Activated CD8-positive, alpha-beta T cell treated with anti-CD3 and anti-CD28 coated beads for 36 hours (primary cell): ENCODE data around the gene CC2D2A. TPM values are rescaled to one million over a fixed set of nuclear protein-coding genes. Genes with fewer than 3 reads are reported as not detected.
"Not testable (repeated sequence)": the region's sequence is repeated elsewhere in the genome, so short reads cannot be mapped to it uniquely, and the experiment has no call there.

Source experiments
- ATAC-seq: fragments of 200-7000 bp; cut with Tn5 transposase; one replicate; pipeline ENCODE4 v1.10.0; 2021; ENCODE audit warnings: mild to moderate bottlenecking, moderate library complexity
- CTCF ChIA-PET: fragments of 350-600 bp; sonication (Branson Sonifier 250); formaldehyde crosslinking; loops from one replicate; lab custom pipeline; 2021; ENCODE audit warnings: antibody characterized with exemption; lab: Charles Lee
- POLR2A ChIA-PET: fragments of 350-600 bp; sonication (Branson Sonifier 250); formaldehyde crosslinking; loops from one replicate; lab custom pipeline; 2021; ENCODE audit warnings: antibody characterized with exemption; lab: Charles Lee
- DNase-seq: peaks from one replicate; pipeline ENCODE4 v3.0.0-alpha.2; 2020
- H3K27ac Mint-ChIP-seq: one replicate; pipeline ENCODE4 v1.8.0; 2021; ENCODE audit warnings: mild to moderate bottlenecking, mixed read lengths
- H3K27me3 Mint-ChIP-seq: one replicate; pipeline ENCODE4 v1.8.0; 2021; ENCODE audit warnings: mixed read lengths
- H3K36me3 Mint-ChIP-seq: one replicate; pipeline ENCODE4 v1.8.0; 2021; ENCODE audit warnings: low read depth, mixed read lengths
- H3K4me1 Mint-ChIP-seq: one replicate; pipeline ENCODE4 v1.8.0; 2021; ENCODE audit warnings: low read depth, mixed read lengths
- H3K4me3 Mint-ChIP-seq: one replicate; pipeline ENCODE4 v1.8.0; 2021; ENCODE audit warnings: mild to moderate bottlenecking, moderate library complexity, mixed read lengths
- H3K9me3 Mint-ChIP-seq: one replicate; pipeline ENCODE4 v1.8.0; 2021; ENCODE audit warnings: mixed read lengths
- intact Hi-C: fragments of 100-400 bp; cut with micrococcal nuclease; formaldehyde crosslinking; loops from one replicate; pipeline ENCODE4 v1.10.0; 2022
- total RNA-seq, 2 experiments: library from RNA; stranded (reverse); gene quantifications; one replicate each; pipeline ENCODE4 v1.2.3, GENCODE V29; 2021
- TF ChIP-seq, protein P1 (sequence below): fragments of 200-600 bp; IDR thresholded peaks from one replicate; pipeline ENCODE4 v1.8.0; 2022; ENCODE audit warnings: antibody characterized with exemption, mild to moderate bottlenecking

The CC2D2A gene
- total RNA-seq, 2 experiments from 2014 or later, result not detected

GRCh38 chr4:15515106-15515505 lies 45.4 kb downstream of the CC2D2A start:
- peaks cover 8% of the 10 kb centered on the region for H3K36me3 Mint-ChIP-seq
- peaks cover 7% of the 10 kb centered on the region for H3K9me3 Mint-ChIP-seq
- CTCF ChIA-PET, result interaction anchor here (1.9 kb wide), 1 partner anchor 58 kb away, joined by 4 read pairs; no protein-coding TSS in a partner anchor
- DNase-seq (no peak), ATAC-seq (no peak)
- POLR2A ChIA-PET, result interaction anchor here (0.7 kb wide), 1 partner anchor 157 kb away, joined by 3 read pairs; no protein-coding TSS in a partner anchor
- TF ChIP-seq, protein P1, sequence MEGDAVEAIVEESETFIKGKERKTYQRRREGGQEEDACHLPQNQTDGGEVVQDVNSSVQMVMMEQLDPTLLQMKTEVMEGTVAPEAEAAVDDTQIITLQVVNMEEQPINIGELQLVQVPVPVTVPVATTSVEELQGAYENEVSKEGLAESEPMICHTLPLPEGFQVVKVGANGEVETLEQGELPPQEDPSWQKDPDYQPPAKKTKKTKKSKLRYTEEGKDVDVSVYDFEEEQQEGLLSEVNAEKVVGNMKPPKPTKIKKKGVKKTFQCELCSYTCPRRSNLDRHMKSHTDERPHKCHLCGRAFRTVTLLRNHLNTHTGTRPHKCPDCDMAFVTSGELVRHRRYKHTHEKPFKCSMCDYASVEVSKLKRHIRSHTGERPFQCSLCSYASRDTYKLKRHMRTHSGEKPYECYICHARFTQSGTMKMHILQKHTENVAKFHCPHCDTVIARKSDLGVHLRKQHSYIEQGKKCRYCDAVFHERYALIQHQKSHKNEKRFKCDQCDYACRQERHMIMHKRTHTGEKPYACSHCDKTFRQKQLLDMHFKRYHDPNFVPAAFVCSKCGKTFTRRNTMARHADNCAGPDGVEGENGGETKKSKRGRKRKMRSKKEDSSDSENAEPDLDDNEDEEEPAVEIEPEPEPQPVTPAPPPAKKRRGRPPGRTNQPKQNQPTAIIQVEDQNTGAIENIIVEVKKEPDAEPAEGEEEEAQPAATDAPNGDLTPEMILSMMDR, result no peak
- no peak overlapping the region for H3K4me3 Mint-ChIP-seq
- H3K27ac Mint-ChIP-seq, result no peak overlapping the region
- no peaks in the 10 kb centered on the region for H3K27me3 Mint-ChIP-seq
- no peaks in the 10 kb centered on the region for H3K4me1 Mint-ChIP-seq
- intact Hi-C loops, result no loop called here

DNA sequence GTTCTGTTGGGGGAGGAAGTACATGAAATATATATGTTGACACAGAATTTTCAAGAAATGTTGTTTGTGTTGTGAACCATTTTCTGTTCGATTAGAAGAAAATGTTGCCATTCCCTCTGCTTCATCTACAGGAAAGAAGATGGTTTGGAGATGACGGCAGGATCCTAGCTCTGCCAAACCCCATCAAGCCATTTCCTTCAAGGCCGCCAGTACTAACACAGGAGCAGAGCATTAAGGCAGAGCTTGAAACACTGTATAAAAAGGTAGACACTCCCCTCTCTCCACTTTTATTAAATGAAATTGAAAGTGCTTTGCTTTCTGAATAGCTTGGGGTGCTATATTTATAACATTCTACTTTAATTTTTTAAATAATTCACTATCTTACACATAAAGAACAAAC lies 46.8 kb downstream of the CC2D2A start:
- H3K36me3 Mint-ChIP-seq, result peaks cover 7% of the 10 kb centered on the region
- no peak for DNase-seq
- ATAC-seq, result no peak
- TF ChIP-seq, protein P1, result no peak
- no peaks in the 10 kb centered on the region for H3K27me3 Mint-ChIP-seq
- no peak overlapping the region for H3K27ac Mint-ChIP-seq
- H3K4me3 Mint-ChIP-seq, result no peak overlapping the region
- no peaks in the 10 kb centered on the region for H3K4me1 Mint-ChIP-seq
- H3K9me3 Mint-ChIP-seq, result peaks cover 7% of the 10 kb centered on the region
- intact Hi-C loops, result no loop called here
- POLR2A ChIA-PET, result no interaction called here
- CTCF ChIA-PET, result interaction anchor here (1.9 kb wide), 1 partner anchor 59 kb away, joined by 4 read pairs; no protein-coding TSS in a partner anchor

GRCh38 chr4:15517681-15518080 lies 48.0 kb downstream of the CC2D2A start:
- H3K9me3 Mint-ChIP-seq, ATAC-seq, DNase-seq, intact Hi-C loops, POLR2A ChIA-PET, CTCF ChIA-PET, H3K36me3 Mint-ChIP-seq, H3K27ac Mint-ChIP-seq, H3K27me3 Mint-ChIP-seq, H3K4me3 Mint-ChIP-seq, H3K4me1 Mint-ChIP-seq: not testable (repeated sequence)

- Mint-ChIP-seq H3K27ac (no peak overlapping the region), H3K4me1 (no peaks in the 10 kb centered on the region), H3K9me3 (peaks cover 7% of the 10 kb centered on the region), H3K4me3 (no peak overlapping the region), H3K27me3 (no peaks in the 10 kb centered on the region), H3K36me3 (peaks cover 7% of the 10 kb centered on the region)
- ChIA-PET CTCF (interaction anchor here (1.3 kb wide), 1 partner anchor 13 kb away, joined by 3 read pairs; no protein-coding TSS in a partner anchor), POLR2A (no interaction called here)
- intact Hi-C loops, result no loop called here
- no peak for ATAC-seq
- DNase-seq, result no peak
- TF ChIP-seq, protein P1, result no peak
These were observed 51.9 kb downstream of the CC2D2A start for GRCh38 chr4:15521442-15522039.

GRCh38 chr4:15525080-15525479 lies 55.4 kb downstream of the CC2D2A start:
- ATAC-seq (no peak), DNase-seq (no peak)
- no peaks in the 10 kb centered on the region for H3K27me3 Mint-ChIP-seq
- H3K4me3 Mint-ChIP-seq, result no peak overlapping the region
- H3K9me3 Mint-ChIP-seq, result no peaks in the 10 kb centered on the region
- ChIA-PET CTCF (no interaction called here), POLR2A (no interaction called here)
- no peaks in the 10 kb centered on the region for H3K4me1 Mint-ChIP-seq
- TF ChIP-seq, protein P1, result no peak
- intact Hi-C loops, result no loop called here
- H3K27ac Mint-ChIP-seq, result no peak overlapping the region
- H3K36me3 Mint-ChIP-seq, result no peaks in the 10 kb centered on the region
